Stimulated activated CD4-positive, alpha-beta T cell treated with anti-CD3 and anti-CD28 coated beads, Interleukin-2, amount 100 ng/mL, for 24 hours (primary cell): ENCODE measurements around the gene NAA50.

ENCODE experiments used
- DNase-seq, 2 donors: peaks; one replicate each; pipeline ENCODE4 v3.0.0-alpha.2; 2020

Gene NAA50

GRCh38 chr3:113741086-113741485 lies 5.0 kb downstream of the NAA50 start:
- DNase-seq, result no peak

DNA sequence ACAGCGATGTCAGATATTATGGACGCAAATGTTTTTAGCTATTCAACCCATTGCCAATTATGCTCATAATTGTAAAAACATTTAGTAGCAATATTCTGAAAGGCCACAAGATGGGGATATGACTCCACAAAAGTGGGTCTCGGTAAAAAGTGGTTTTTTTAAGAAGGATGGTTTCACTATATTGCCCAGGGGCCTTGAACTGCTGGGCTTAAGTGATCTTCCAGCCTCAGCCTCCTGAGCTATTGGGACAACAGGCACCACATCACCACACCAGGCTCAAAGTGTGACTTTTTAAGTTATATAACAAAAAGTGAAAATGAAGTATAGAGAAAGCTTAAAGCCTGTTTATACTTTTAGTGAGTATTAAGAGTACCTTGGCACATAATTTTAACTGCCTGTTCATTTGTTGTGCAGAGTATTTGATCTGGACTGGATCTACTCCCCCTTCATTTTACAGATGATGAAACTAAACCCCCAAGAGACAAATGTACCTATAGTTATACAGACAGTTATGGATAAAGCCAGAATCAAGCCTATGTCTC lies 9.4 kb downstream of the NAA50 start:
- peak in 1 of 2 donors; percentile 26 for DNase-seq

DNA sequence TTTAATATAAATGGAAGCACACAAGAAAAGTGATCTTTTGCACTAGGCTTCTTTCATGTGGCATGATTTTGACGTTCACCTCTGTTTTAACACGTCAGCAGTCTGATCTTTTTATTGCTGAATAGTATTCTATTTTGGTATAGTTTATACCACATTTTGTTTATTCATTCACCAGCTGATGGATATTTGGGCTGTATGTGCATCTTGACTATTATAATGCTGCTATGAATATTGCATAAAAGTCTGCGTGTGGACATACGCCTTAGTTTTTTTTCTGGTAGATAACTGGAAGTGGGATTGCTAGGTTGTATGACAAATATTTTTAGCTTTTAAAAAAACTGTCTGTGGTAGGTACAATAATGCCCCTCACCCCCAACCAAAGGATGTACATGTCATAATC lies 14.4 kb downstream of the NAA50 start:
- no peak for DNase-seq

GRCh38 chr3:113730550-113730949 lies 15.5 kb downstream of the NAA50 start:
- no peak for DNase-seq

- DNase-seq, result no peak
These were observed 17.4 kb downstream of the NAA50 start for GRCh38 chr3:113728661-113729060.

- DNase-seq, result no peak
These were observed 24.4 kb downstream of the NAA50 start for GRCh38 chr3:113721636-113722035.

- DNase-seq, result no peak
These were observed 26.3 kb downstream of the NAA50 start for GRCh38 chr3:113719758-113720157.

DNA sequence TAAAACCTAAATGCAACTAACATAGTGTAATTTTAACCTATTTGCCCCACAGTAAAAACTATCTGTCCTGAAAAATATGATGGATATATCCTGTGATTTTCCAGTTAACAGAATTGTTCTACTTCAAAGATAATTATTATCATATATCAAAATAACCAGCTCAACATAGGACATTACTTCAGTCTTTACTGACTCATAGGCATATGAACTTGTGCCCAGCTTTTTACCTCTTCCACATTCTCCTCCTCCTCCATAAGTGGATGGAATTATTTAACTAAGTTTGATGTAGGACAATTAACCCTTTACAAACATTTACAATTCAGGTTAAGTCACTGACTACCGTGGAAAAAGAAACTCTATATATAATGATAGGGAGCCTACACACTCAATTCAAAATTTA lies 26.8 kb downstream of the NAA50 start:
- DNase-seq, result no peak

GRCh38 chr3:113717818-113718217 lies 28.2 kb downstream of the NAA50 start:
- DNase-seq, result no peak

DNA sequence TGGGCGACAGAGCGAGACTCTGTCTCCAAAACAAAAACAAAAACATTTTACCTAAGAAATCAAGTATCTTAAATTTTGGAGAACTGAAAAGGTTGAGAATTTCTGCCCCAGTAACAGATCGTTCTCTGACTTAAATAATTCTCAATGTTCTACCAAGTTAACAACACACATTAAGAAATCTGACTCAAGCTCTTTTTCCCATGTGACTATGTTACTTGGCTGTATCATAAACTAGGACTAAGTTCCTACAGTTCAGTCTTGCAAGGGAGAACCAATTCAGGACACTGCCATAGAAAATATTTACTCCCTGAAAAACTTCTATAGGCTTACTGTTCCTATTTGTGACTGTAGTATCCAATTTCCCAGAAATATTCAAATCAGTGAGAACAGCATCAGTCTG lies 28.7 kb downstream of the NAA50 start:
- no peak for DNase-seq

DNA sequence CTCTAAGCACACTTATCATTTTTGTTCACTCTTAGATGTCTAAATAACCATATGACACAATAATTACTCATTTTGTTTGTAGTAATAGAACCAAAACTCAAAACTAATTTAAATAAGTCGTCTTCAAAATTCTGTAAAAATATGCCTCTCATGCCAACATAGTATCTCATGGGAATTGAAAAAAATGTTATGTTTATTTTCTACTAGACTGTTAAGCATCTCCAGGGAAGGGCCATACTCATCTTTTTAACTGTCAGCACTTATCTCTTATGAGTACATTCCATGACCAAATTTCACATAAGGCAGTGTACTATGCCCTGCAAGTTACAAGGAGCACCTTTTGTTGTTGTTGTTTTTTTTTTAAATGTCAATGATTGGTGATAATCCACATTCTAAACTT lies 31.3 kb downstream of the NAA50 start:
- no peak for DNase-seq

GRCh38 chr3:113712129-113712528 lies 33.9 kb downstream of the NAA50 start:
- no peak for DNase-seq

DNA sequence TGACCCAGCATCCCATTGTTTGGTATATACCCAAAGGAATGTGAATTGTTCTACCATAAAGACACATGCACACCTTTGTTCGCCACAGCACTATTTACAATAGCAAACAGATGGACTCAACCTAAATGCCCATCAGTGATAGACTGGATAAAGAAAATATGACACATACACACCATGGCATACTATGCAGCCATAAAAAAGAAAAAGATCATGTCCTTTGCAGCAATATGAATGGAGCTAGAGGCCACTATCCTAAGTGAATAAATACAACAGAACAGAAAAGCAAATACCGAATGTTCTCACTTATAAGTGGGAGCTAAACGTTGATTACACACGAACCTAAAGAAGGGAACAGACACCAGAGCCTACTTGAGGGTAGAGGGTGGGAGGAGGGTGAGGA lies 38.2 kb downstream of the NAA50 start:
- DNase-seq, result no peak

DNA sequence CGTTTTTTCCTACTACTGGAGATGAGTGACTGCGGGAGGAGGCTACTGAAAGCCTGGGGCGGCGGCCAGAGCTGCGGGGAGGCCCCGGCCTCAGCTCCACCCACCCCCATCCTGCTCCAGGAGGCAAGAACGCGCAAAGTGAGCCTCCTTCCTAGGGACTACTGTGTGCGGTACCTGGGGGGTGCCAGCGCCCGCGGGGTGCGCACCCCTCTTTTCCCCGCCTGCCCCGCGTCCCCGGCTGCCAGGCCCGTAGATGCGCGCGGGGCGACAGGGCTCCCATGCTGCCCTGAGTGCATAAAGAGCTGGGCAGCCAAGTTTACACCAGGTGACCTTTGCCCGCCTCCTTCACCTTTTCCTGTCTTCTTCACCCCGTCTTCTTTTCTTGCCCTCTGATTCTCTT lies 47.1 kb downstream of the NAA50 start:
- peak in 1 of 2 donors; percentile 15 for DNase-seq

DNA sequence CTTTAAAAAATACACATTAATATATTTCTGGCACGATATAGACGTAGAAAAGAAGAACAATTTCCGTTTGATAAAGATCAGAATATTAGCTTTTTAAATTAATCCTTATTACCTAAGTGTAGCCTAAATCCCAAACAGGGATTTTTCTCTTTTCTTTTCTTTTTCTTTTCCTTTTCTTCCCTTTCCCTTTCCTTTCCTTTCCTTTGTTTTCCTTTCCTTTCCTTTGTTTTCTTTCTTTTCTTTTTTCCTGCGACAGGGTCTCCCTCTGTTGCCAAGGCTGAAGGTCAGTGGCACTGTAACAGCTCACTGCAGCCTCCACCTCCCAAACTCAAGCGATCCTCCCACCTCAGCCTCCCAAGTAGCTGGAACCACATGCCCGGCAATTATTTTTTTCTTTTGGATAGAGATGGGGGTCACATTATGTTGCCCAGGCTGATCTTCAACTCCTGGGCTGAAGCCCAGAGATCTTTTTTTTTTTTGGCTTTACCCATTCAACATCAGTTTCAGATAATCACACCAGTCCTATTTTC lies 47.8 kb downstream of the NAA50 start:
- DNase-seq, result no peak

DNA sequence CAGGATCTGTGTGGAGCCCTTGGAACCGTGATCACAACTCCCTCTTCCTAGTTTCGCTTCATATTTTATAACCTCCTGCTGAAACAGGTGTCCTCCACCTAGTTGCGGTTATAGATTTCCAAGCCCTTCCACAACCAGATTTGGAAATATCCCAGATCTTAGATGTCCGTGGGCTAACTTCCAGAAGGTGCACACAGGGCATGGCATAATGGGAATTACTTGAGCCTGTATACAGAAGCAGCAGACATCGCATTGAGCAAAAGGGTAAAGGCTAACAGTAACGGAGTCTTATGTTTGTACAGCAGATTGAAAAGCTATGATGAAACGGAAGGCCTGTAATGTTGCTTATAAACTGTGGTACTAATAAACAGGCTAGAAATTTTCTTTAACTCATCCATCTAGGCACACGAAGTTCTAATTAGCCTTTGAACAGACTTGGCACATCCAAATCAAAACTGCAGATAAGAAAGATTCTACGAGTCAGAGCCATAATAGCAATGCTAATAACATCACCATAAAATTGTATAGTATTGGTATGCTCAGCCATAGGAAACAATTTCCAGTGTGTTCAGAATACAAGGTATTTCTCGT lies 48.5 kb downstream of the NAA50 start:
- DNase-seq, result no peak

GRCh38 chr3:113696658-113697499 lies 49.2 kb downstream of the NAA50 start:
- DNase-seq, result peak; percentile 97 to 99

- DNase-seq, result peak; percentile 79 to 84
These were observed 50.0 kb downstream of the NAA50 start, which contains the start of gene USF3 for GRCh38 chr3:113695786-113696645. TSS of gene USF3 (minus strand) at chr3:113696642. CDS start at chr3:113674878, 21,764 bp downstream.

- no peak for DNase-seq
These were observed 50.6 kb downstream of the NAA50 start for GRCh38 chr3:113695431-113695785.

- no peak for DNase-seq
These were observed 55.6 kb downstream of the NAA50 start for GRCh38 chr3:113690482-113690881.

DNA sequence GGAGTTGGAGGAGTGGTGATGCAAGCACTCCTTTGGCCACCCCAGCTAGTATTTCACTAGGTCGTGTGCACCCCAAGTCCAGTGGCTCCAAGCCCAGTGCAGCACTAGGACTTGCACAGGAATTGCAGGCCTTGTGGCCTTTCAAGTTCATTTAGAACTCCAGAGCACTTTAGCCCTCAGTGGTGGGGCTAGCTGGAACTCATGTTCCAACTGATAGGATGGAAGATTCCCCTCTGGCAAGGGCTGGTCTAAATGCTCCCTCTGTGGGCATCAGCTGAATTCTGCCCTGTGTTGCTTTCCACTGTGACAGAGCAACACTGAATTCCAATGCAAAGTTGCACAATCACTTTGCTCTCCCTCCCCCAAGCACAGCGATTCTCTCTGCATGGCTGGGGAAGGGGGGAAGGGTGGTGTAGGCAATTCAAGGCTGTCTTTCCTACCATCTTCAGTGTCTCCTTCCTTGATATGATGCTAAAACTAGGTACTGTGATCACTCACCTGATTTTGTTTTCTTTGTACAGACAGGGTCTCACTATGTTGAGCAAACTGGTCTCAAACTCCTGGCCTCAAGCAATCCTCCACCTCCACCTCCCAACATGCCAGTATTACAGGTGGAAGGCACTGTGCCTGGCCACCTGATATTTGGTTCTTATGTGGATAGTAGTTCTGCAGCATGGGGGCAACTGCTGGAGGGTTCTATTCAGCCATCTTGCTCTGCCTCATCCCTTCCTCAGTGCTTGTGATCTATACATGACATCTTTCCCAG lies 59.9 kb downstream of the NAA50 start:
- DNase-seq, result no peak

DNA sequence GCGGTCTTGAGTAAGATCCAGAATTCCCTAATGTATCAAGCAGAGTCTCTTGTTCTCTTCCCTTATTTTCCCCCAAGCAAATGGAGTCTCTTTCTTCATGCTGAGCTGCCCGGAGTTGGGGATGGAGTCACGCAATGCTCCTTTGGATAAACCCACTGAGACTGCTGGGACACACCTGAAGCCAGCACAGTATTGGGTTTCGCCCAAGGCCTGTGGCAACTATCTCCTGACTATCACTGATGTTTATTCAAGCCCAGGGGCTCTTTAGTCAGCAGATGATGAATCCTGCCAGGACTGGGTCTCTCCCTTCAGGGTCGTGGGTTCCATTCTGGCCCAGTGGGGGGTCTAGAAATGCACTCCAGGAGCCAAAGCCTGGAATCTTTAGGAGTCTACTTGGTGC lies 60.9 kb downstream of the NAA50 start:
- no peak for DNase-seq
